Measurements from ENCODE around the gene PJA2. TPM values are rescaled to one million over a fixed set of nuclear protein-coding genes. Genes with fewer than 3 reads are reported as not detected.

The PJA2 gene
- total RNA-seq, 1 experiment from 2014 or later: 51.5 TPM

GRCh38 chr5:109351988-109352864, 57.5 kb downstream of the PJA2 start (continued):
- TF ChIP-seq ZNF532 (CRISPR knock-in tag; IDR thresholded peaks at IDR 0.05; ENCODE audit: borderline replicate concordance) (no peak), HMGXB4 (CRISPR knock-in tag; IDR thresholded peaks at IDR 0.05) (no peak), E2F1 (CRISPR knock-in tag; IDR thresholded peaks at IDR 0.05) (no peak)

GRCh38 chr5:109350537-109351270, 59.1 kb downstream of the PJA2 start:
- no peaks in the 10 kb centered on the region for H3K4me1 Mint-ChIP-seq
- TF ChIP-seq GTF2I (CRISPR knock-in tag; conservative IDR thresholded peaks at IDR 0.05): no peak
- no peak for TF ChIP-seq CTCF (IDR thresholded peaks at IDR 0.05)
- TF ChIP-seq ZMAT4 (CRISPR knock-in tag; IDR thresholded peaks at IDR 0.05): no peak
- no peak for TF ChIP-seq JUN (CRISPR knock-in tag; IDR thresholded peaks at IDR 0.05)
- no peak for TF ChIP-seq ZNF232 (CRISPR knock-in tag; IDR thresholded peaks at IDR 0.05)
- no peak for TF ChIP-seq ZNF138 (CRISPR knock-in tag; conservative IDR thresholded peaks at IDR 0.05)
- no peak for TF ChIP-seq ZNF121 (CRISPR knock-in tag; IDR thresholded peaks at IDR 0.05)
- TF ChIP-seq PRDM15 (CRISPR knock-in tag; IDR thresholded peaks at IDR 0.05): no peak
- no peak for TF ChIP-seq ATF3 (CRISPR knock-in tag; conservative IDR thresholded peaks at IDR 0.05)
- no peak for TF ChIP-seq ATF1 (CRISPR knock-in tag; IDR thresholded peaks at IDR 0.05)
- no peak for TF ChIP-seq ZNF317 (CRISPR knock-in tag; IDR thresholded peaks at IDR 0.05; ENCODE audit: borderline replicate concordance, low read depth)
- TF ChIP-seq E2F1 (CRISPR knock-in tag; IDR thresholded peaks at IDR 0.05): no peak
- no peak for TF ChIP-seq HMGXB4 (CRISPR knock-in tag; IDR thresholded peaks at IDR 0.05)

More at GRCh38 chr5:109350537-109351270, 59.1 kb downstream of the PJA2 start:
- POLR2A ChIA-PET: no interaction called here
- DNase-seq (ENCODE audit: low spot score) (no peak), ATAC-seq (no peak)
- peaks cover 3% of the 10 kb centered on the region for H3K36me3 Mint-ChIP-seq
- H3K27me3 Mint-ChIP-seq (ENCODE audit: low read depth): no peaks in the 10 kb centered on the region
- H3K27ac Mint-ChIP-seq: no peak overlapping the region
- H3K4me3 Mint-ChIP-seq: no peak overlapping the region
- H3K9me3 Mint-ChIP-seq: no peaks in the 10 kb centered on the region
- CTCF ChIA-PET: no interaction called here
